Kidney epithelial cell (primary cell): ENCODE data around the gene ZBTB5. TPM values are rescaled to one million over a fixed set of nuclear protein-coding genes. Genes with fewer than 3 reads are reported as not detected.

ENCODE experiments used
- DNase-seq: peaks from one replicate; pipeline ENCODE4 v3.0.0-alpha.2; 2010; ENCODE audit warnings: low read depth
- H3K27me3 ChIP-seq: 2 replicates; pipeline ENCODE4 v1.6.0; 2011; ENCODE audit warnings: low read length; ENCODE audit not compliant: control insufficient read depth, insufficient read depth
- H3K36me3 ChIP-seq: 2 replicates; pipeline ENCODE4 v1.5.1; 2011; ENCODE audit warnings: low read length; ENCODE audit not compliant: control insufficient read depth, insufficient read depth
- H3K4me3 ChIP-seq: 2 replicates; pipeline ENCODE4 v1.5.1; 2011; ENCODE audit warnings: low read depth, mild to moderate bottlenecking, control low read depth, low read length
- total RNA-seq: library from RNA; depleted of rRNA; stranded (reverse); fragments of >200 nt; gene quantifications from 2 replicates; pipeline ENCODE4 v1.2.3, GENCODE V29; 2015
- TF ChIP-seq, protein P1 (sequence below): IDR thresholded peaks from 2 replicates; pipeline ENCODE4 v1.5.1; 2011; ENCODE audit warnings: mild to moderate bottlenecking, moderate library complexity, low read length, control low read depth, inconsistent platforms; ENCODE audit not compliant: insufficient read depth, poor library complexity, severe bottlenecking

Gene ZBTB5
- total RNA-seq, 1 donor from 2014 or later: 14.1 TPM

- Histone ChIP-seq H3K36me3 (no peaks in the 10 kb centered on the region), H3K27me3 (no peaks in the 10 kb centered on the region), H3K4me3 (no peak overlapping the region)
- no peak for DNase-seq
- TF ChIP-seq, protein P1, sequence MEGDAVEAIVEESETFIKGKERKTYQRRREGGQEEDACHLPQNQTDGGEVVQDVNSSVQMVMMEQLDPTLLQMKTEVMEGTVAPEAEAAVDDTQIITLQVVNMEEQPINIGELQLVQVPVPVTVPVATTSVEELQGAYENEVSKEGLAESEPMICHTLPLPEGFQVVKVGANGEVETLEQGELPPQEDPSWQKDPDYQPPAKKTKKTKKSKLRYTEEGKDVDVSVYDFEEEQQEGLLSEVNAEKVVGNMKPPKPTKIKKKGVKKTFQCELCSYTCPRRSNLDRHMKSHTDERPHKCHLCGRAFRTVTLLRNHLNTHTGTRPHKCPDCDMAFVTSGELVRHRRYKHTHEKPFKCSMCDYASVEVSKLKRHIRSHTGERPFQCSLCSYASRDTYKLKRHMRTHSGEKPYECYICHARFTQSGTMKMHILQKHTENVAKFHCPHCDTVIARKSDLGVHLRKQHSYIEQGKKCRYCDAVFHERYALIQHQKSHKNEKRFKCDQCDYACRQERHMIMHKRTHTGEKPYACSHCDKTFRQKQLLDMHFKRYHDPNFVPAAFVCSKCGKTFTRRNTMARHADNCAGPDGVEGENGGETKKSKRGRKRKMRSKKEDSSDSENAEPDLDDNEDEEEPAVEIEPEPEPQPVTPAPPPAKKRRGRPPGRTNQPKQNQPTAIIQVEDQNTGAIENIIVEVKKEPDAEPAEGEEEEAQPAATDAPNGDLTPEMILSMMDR: no peak
These were observed 46.0 kb downstream of the ZBTB5 start for GRCh38 chr9:37419204-37419603.

DNA sequence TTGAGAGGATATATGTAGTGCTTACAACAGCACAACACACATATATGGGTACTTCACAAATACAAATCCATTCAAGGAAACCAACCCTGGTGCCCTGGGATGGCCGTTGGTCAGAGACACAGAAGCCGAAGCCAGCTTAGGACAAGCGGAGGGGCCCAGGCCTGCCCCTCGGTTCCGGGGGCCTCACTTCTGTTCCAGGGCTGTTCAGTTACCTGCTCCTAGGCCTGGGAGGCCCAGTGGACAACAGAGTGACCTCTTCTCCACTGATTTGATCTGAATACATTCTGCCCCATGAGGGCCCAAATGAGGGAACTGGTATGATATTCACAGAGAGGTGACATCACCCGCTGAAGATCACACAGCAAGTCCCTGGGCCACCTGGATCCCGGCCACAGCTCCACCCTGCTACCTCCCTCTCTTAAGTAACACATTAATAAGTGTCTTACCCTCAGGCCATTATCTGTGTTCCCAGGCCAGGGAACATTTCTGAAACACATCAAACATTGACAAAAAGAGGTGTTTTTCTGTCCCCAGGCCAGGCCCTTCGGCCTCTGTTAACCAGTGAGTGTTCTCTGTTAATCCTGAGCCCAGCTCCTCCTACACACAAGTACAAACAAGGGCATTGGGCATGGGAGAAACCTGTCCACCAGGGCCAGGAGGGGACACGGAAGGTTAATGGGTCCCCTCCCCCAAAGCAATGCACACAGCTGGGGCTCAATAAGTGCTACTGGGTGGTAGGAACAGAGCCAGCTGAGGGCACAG, 47.2 kb downstream of the ZBTB5 start:
- Histone ChIP-seq H3K27me3 (no peaks in the 10 kb centered on the region), H3K36me3 (no peaks in the 10 kb centered on the region), H3K4me3 (no peak overlapping the region)
- DNase-seq: no peak
- TF ChIP-seq, protein P1: no peak

DNA sequence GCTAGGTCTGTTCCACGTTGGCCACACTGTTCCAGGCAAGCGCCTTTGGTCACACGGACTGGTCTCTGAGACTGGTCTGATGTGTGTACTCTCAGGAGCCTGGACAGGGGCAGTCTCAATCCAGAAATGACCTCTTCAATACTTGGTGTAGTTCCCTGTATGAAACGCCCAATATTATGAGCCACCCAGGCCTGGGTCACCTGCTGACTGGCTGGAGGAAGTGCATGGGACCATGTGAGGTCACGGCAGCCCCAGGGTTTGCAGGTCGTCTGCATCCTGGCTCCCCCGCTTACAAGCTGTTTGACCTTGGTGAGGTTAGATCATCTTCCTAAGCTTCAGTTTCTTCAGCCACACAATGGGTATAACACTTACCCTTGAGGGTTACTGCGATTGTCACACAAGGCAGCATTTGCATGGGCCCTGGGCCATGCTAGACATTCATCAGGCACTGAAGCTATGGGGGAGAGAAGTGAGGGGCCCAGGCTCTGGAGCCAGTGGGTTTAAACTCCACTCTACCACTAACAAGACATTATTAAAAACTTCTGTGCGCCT, 47.9 kb downstream of the ZBTB5 start:
- TF ChIP-seq, protein P1: no peak
- Histone ChIP-seq H3K36me3 (no peaks in the 10 kb centered on the region), H3K27me3 (no peaks in the 10 kb centered on the region), H3K4me3 (no peak overlapping the region)
- DNase-seq: no peak

DNA sequence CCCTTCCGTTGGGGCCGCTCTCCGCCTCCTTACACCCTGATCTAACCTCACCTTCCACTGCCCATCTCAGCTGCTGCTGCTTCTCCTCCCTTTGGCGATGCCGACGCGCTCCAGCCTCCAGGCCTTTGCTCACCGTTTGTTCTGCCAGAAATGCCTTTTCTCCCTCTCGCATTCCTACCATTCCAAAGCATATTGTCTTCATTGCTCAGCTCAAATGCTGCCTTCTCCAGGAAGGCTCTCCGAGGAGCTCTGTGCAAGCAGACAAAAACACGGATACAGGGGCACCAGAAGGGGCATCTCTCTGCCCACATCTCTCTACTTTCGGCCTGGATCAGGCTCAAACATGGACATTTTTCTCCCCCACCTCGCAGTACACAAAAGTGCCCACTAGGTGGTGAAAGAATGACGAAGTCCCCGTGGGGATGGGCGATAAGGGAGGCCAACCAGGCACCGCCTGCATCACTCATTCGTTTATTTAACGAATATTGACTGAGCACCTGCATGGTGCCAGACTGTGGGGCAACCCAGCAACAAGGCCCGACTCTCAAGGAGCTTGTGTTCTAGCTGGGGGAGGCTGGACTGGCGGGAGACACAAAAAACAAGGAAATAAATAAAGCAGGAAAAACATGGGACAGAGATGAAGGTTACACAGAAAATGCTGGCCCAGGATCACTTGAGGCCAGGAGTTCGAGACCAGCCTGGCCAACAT, 50.1 kb downstream of the ZBTB5 start:
- Histone ChIP-seq H3K27me3 (no peaks in the 10 kb centered on the region), H3K36me3 (no peaks in the 10 kb centered on the region), H3K4me3 (no peak overlapping the region)
- DNase-seq: peak; percentile 49
- TF ChIP-seq, protein P1: peak; percentile 70

- no peaks in the 10 kb centered on the region for H3K36me3 ChIP-seq
- no peaks in the 10 kb centered on the region for H3K27me3 ChIP-seq
- DNase-seq: no peak
- TF ChIP-seq, protein P1: no peak
- H3K4me3 ChIP-seq: no peak overlapping the region
These were observed 50.7 kb downstream of the ZBTB5 start for GRCh38 chr9:37414503-37414943.
